ENCODE measurements around the gene LTBP2. TPM values are rescaled to one million over a fixed set of nuclear protein-coding genes. Genes with fewer than 3 reads are reported as not detected.
A peak's percentile ranks its signal among the peaks of the same experiment; 100 is the strongest.

Gene LTBP2
- total and polyA plus RNA-seq, 5 experiments from 2014 or later = 0.06 to 0.65 (median 0.55) TPM

DNA sequence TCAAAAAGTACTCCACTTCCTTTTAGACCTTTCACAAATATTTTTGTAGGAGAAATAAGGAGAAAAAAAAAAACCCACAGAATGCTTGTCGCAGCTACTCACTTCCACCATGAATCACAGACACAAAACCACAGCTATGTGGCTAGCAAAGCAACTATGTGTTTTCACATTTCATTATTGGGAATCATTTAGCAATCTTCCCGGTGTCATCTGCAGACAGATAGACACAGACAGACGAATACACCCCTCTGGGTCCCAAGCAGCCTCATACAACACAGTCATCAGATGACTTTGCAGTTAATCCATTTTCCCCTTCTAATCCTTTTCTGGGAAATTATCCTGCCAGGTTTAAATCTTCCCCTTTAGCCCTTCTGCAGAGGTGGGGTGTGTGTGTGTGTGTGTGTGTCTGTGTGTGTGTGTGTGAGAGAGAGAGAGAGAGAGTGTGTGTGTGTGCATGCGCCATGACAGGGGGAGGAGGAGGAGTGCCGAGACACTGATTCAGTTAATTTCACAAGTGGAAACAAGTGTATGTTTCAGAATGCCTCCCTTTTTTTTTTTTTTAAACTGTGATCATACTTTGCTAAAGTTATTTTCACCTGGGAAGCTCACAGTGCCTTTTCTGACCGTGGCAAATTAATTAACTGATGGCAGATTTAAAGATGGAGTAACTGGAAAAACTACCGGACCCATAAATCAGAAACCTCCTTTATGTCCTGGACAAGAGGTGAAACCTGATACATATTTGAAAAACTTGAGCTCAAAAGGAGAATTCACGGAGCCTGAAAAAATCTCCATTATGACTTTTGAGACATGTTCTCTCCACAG, 39.9 kb downstream of the LTBP2 start:
- Mint-ChIP-seq H3K27ac (peak overlapping the region in 4 of 10 donors; percentile 0 to 64 (median 46)), H3K9me3 (no peaks in the 10 kb centered on the region), H3K36me3 (no peaks in the 10 kb centered on the region), H3K27me3 (peaks cover 2 to 16% (median 6%) of the 10 kb centered on the region in 5 donors), H3K4me3 (peak overlapping the region; percentile 19 to 76 (median 58)), H3K4me1 (peaks cover 14 to 34% (median 29%) of the 10 kb centered on the region in 4 donors)
- POLR2A ChIA-PET = interaction anchor here (0.7 to 1.3 kb wide), 5 partner anchors 19 to 1330 kb away, joined by 3 to 5 read pairs (median 3); no protein-coding TSS in a partner anchor
- DNase-seq = no peak
- peak; percentile 25 for ATAC-seq

DNA sequence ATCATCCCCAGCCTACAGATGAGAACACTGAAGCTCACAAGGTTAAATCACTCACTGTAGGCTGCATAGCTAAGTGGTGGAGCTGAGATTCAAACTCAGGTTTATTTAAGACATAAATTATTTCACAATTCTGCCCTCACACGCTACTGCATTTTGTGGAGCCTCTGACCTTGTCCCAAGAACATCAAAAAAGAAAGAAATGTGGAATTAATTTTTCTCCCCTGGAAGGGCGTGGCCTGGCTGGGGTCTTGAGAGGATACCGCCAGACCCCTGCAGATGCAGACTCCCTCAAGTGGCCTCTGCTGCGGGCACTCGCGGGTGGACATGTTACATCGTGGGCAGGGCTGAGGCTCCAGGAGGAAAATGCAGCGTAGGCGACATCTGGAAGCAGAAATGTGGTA, 40.6 kb downstream of the LTBP2 start:
- Mint-ChIP-seq H3K36me3 (no peaks in the 10 kb centered on the region), H3K9me3 (no peaks in the 10 kb centered on the region), H3K4me3 (peak overlapping the region in 3 of 10 donors; percentile 14 to 46 (median 31)), H3K4me1 (peaks cover 14 to 34% (median 29%) of the 10 kb centered on the region in 4 donors), H3K27ac (peak overlapping the region in 2 of 10 donors; percentile 40 to 50), H3K27me3 (peaks cover 0 to 14% (median 3%) of the 10 kb centered on the region in 5 donors)
- DNase-seq (no peak), ATAC-seq (no peak)
- POLR2A ChIA-PET = no interaction called here

DNA sequence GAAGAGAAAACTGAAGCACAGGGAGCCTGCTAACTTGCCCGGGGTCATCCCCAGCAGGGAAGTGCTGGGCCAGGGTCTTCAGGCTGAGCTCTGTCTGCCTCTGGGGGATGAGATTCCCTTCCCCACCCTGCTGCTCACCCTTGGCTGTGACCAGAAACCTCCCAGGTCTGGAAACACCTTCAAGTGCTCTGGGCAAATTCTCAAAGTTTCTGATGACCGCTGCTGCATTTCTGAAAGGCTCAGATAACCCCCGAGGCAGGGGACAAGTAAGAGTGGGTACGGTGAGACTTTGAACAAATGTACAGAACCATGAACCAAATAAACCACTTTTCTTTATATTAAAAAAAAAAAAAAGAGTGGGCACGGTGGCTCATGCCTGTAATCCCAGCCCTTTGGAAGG, 41.3 kb downstream of the LTBP2 start:
- Mint-ChIP-seq H3K4me1 (peaks cover 14 to 34% (median 29%) of the 10 kb centered on the region in 4 donors), H3K27me3 (peaks cover 0 to 17% (median 3%) of the 10 kb centered on the region in 5 donors), H3K4me3 (no peak overlapping the region), H3K27ac (no peak overlapping the region), H3K36me3 (no peaks in the 10 kb centered on the region), H3K9me3 (no peaks in the 10 kb centered on the region)
- no peak for ATAC-seq
- DNase-seq = no peak
- POLR2A ChIA-PET = no interaction called here

DNA sequence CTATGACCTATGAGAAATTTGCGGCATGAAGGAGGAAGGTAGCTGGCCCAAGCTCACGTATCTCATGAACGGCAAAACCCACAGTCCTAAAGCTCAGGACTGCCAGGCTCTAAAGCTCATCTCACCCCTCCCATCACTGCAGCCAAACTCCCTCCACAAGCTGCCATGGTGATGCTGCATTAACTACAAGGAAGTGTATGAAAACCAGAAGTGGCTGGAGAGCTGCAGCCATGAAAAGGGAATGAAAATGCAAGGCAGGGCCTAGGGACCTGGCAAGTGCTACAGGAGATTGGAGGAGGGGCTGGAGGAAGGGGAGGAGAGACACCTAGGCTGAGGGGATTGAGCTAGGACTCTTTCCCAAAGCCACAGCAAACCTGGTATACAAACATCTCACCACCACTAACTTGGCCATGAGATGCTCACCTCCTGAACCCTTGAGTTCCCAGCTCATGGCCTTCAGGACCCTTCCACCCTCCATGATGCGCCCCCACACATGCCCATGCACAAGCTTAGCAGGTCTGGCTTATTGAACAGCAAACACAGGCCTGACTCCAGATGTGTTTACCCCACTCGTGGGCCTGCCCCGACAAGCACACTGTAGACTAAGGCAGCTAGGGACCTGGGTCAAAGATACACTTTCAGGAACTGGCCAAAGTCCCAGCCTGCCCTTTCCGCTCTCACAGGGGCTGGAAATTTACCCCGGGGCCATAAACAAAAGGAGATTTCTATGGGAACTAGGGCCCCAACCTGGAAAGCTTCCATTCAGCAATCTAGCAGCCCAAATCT, 42.0 kb downstream of the LTBP2 start:
- ATAC-seq (no peak), DNase-seq (no peak)
- peaks cover 14 to 34% (median 29%) of the 10 kb centered on the region in 4 donors for H3K4me1 Mint-ChIP-seq
- no peak overlapping the region for H3K4me3 Mint-ChIP-seq
- no peaks in the 10 kb centered on the region for H3K9me3 Mint-ChIP-seq
- POLR2A ChIA-PET = interaction anchor here (0.7 kb wide), 1 partner anchor 23 kb away, joined by 3 read pairs; no protein-coding TSS in a partner anchor
- peak overlapping the region in 1 of 10 donors; percentile 47 for H3K27ac Mint-ChIP-seq
- H3K27me3 Mint-ChIP-seq = peaks cover 0 to 20% (median 3%) of the 10 kb centered on the region in 5 donors
- H3K36me3 Mint-ChIP-seq = no peaks in the 10 kb centered on the region

DNA sequence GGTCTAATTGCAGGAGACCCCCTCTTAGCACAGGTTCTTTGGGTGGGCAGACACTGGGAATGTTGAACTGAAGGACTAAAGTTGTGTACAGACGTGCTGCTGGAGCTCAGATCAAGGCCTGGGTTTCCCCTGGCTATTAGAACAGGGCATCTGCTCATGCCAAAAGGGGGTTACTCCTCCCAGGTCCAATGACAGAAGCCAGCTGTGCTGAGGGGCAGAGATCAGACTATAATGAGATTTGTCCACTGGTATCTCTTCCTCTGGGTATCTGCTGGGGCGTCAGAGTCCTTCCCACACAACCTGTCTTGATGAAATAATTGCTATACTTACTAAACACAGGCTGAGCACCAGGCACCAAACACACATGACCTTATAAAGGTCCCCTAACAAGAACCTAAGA, 42.6 kb downstream of the LTBP2 start:
- Mint-ChIP-seq H3K27ac (no peak overlapping the region), H3K9me3 (no peaks in the 10 kb centered on the region), H3K27me3 (peaks cover 0 to 21% (median 3%) of the 10 kb centered on the region in 5 donors), H3K4me3 (no peak overlapping the region), H3K36me3 (no peaks in the 10 kb centered on the region), H3K4me1 (peaks cover 12 to 32% (median 26%) of the 10 kb centered on the region in 4 donors)
- ATAC-seq (no peak), DNase-seq (no peak)
- POLR2A ChIA-PET = no interaction called here

DNA sequence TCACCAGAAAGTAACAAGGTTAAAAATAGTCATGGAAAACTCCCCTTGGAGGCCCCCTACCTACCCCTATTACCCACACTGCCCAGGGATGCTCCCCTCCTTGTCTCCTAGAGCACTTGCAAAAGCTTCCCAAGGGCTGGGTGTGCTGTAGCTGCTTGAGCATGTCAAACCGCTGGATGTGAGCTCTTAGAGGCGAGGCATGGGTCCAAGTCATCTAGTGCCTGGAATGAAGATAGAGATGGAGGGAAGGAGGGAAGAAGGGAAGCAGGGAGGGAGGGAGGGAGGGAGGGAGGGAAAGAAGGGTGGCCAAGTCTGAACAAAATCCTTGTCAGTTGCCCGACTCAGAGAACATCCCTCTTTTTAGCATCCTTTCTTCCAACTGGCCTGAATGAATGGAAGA, 43.1 kb downstream of the LTBP2 start:
- peaks cover 0 to 21% (median 2%) of the 10 kb centered on the region in 5 donors for H3K27me3 Mint-ChIP-seq
- ATAC-seq (no peak), DNase-seq (no peak)
- H3K4me3 Mint-ChIP-seq = no peak overlapping the region
- H3K36me3 Mint-ChIP-seq = no peaks in the 10 kb centered on the region
- peak overlapping the region in 1 of 10 donors; percentile 53 for H3K27ac Mint-ChIP-seq
- peaks cover 8 to 27% (median 22%) of the 10 kb centered on the region in 4 donors for H3K4me1 Mint-ChIP-seq
- POLR2A ChIA-PET = no interaction called here
- H3K9me3 Mint-ChIP-seq = no peaks in the 10 kb centered on the region

DNA sequence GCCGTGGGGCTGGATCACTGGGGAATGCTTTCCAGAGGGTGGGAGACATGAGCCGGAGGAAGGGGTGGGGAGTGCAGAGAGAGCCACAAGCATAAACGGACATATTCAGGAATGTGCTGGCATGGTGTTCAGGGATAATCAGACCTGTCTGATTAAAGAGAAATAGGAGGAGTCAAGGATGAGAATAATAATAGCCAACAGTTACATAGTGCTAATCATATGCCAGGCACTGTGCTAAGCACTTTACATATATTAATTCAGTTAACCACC, 43.7 kb downstream of the LTBP2 start:
- Mint-ChIP-seq H3K9me3 (no peaks in the 10 kb centered on the region), H3K4me3 (no peak overlapping the region), H3K4me1 (peaks cover 5 to 21% (median 16%) of the 10 kb centered on the region in 4 donors), H3K36me3 (no peaks in the 10 kb centered on the region), H3K27me3 (peaks cover 0 to 21% (median 2%) of the 10 kb centered on the region in 5 donors), H3K27ac (no peak overlapping the region)
- no peak for ATAC-seq
- DNase-seq = no peak
- POLR2A ChIA-PET = no interaction called here

DNA sequence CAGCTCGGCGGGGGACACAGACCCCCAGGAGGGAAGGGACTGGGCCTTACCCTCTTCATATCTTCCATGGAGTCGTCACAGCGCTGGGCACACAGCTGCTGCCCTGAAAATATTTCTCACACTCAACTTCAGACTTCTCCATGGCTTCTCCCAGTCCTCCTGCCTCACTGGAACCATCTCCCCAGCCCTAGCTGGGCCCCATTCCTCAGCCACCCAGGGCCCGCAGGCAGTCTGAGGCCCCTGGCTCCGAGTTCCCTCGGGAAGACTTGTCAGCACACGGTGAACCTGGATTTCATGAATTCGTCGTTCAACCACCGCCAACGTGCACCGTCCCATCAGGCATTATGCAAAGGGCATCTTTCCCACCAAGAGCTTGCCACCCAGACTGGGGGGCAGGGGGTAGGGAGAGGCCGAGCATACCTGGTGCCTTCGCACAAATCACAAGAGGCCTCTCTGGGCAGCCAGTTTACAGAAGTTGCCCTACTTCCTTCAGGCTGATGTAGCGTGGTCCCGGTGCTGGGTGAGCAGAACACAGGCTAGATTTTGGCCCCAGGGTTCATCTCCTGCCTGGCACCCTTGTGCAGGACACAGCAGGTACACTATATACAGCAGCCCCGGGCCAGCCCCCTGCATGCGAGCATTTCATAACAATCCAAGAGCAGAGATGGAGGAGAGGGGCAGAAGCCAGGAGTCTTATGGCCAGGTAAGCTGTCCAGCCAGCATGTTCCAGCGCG, 44.2 kb downstream of the LTBP2 start:
- Mint-ChIP-seq H3K4me3 (no peak overlapping the region), H3K9me3 (no peaks in the 10 kb centered on the region), H3K36me3 (no peaks in the 10 kb centered on the region), H3K4me1 (peaks cover 4 to 16% (median 13%) of the 10 kb centered on the region in 4 donors), H3K27ac (peak overlapping the region in 1 of 10 donors; percentile 34), H3K27me3 (peaks cover 0 to 21% (median 2%) of the 10 kb centered on the region in 5 donors)
- POLR2A ChIA-PET = no interaction called here
- ATAC-seq (no peak), DNase-seq (no peak)

DNA sequence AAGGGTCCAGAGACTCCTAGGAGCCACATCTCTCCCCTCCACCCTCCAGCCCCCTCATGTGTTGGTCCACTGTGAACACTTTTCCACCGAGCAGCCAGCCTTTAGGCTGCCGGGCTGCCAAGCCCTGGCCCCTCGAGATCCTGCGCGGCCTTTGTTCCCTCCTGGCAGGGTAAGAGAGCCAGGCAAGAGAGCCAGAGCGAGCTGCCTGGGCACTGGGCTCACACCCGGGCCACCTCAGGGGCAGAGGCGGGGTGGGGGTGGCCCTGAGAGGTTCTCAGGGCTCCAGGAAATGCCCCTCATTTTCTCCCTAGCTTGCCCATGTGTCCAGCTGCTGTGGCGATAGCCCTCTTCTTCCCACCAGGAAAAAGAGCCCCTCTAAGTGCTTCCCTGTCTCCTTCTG, 44.8 kb downstream of the LTBP2 start:
- Mint-ChIP-seq H3K4me1 (peaks cover 4 to 10% (median 10%) of the 10 kb centered on the region in 4 donors), H3K4me3 (no peak overlapping the region), H3K27ac (peak overlapping the region in 1 of 10 donors; percentile 34), H3K36me3 (no peaks in the 10 kb centered on the region), H3K27me3 (peaks cover 0 to 21% (median 2%) of the 10 kb centered on the region in 5 donors), H3K9me3 (no peaks in the 10 kb centered on the region)
- POLR2A ChIA-PET = no interaction called here
- ATAC-seq (no peak), DNase-seq (no peak)

DNA sequence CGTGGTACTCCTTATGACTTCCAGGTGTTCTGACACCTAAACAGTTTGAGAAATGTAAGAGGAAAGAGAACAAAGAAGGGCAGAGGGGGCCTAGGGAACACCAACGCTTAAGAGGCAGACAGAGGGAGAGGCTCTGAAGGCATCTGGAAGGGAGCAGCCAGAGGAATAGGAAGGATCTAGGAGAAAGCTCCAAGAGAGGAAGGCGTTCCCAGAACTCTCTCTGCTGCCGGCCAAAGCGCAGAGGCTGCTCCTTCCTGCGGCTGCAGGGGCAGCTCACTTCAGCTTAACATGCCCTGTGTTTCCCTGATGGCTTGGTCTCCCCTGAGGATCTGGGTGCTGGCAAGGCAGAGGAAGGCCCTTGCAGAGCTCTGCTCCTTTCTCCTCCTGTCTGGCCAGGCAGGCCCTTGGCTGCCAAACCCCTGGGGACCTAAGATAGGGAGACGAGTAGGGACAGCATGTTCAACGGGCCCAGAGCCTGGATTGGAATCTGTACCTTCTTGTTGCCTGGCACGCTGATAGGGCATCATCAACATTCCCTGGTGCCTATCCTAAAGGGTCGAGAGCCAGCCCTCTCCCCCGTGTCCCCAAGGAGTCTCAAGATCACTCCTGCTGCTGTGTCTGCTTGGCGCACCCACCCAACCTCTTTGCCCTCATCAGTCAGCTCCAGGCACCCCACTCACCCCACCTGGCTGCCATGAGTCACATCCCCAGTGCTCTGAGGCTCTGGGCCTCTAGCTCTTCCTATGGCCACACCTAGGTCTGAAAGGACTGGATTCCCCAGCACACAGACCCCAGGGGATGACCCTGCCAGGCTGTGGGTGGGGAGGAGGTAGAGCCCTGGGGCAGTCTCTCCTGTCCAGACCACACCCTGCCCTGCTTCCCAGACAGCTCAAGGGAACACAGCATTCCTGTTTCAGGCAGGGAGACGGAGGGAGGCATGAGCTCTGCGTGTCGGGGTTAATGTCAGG, 45.6 kb downstream of the LTBP2 start:
- Mint-ChIP-seq H3K27ac (no peak overlapping the region), H3K27me3 (peaks cover 0 to 16% (median 1%) of the 10 kb centered on the region in 5 donors), H3K9me3 (no peaks in the 10 kb centered on the region), H3K36me3 (no peaks in the 10 kb centered on the region), H3K4me1 (peaks cover 0 to 3% (median 2%) of the 10 kb centered on the region in 4 donors), H3K4me3 (no peak overlapping the region)
- no peak for DNase-seq
- POLR2A ChIA-PET = no interaction called here
- no peak for ATAC-seq

DNA sequence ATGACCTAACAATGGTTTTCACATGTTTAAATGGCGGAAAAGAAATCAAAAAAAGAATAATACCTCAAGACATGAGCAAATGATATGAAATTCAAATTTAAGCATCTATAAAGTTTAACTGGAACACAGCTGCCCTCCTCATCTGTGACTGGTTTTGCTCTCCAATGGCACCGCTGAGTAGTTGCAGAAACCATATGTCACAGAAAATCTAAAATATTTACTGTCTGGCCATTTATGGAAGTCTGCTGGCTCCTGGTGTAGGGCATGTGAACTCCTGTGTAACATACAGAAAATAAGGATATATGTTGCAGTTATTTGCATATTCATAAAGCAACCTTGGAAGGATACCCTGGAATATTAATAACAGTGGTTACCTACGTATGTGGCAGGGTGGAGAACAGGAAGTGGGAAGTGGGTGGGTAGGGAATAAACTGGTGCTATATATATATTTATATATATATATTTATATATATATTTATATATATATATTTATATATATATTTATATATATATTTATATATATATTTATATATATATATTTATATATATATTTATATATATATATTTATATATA, 48.4 kb downstream of the LTBP2 start:
- Mint-ChIP-seq H3K9me3 (no peaks in the 10 kb centered on the region), H3K27me3 (peaks cover 0 to 11% (median 0%) of the 10 kb centered on the region in 5 donors), H3K36me3 (no peaks in the 10 kb centered on the region), H3K27ac (no peak overlapping the region), H3K4me3 (no peak overlapping the region), H3K4me1 (no peaks in the 10 kb centered on the region)
- DNase-seq (no peak), ATAC-seq (no peak)
- POLR2A ChIA-PET = no interaction called here
